GM23248 (cell line): ENCODE results near the gene COL5A3.

Source experiments
- EZH2 ChIP-seq: fragments of 200-600 bp; sonication (generic); IDR thresholded peaks from 2 replicates; pipeline ENCODE4 v1.6.1; 2018; ENCODE audit warnings: antibody characterized with exemption, mild to moderate bottlenecking; ENCODE audit not compliant: insufficient read depth, poor library complexity, severe bottlenecking
- EZH2phosphoT487 ChIP-seq: fragments of 200-600 bp; sonication (generic); IDR thresholded peaks from 2 replicates; pipeline ENCODE4 v1.6.1; 2018; ENCODE audit warnings: antibody characterized with exemption, moderate library complexity, mild to moderate bottlenecking, low read depth; ENCODE audit not compliant: insufficient read depth

DNA sequence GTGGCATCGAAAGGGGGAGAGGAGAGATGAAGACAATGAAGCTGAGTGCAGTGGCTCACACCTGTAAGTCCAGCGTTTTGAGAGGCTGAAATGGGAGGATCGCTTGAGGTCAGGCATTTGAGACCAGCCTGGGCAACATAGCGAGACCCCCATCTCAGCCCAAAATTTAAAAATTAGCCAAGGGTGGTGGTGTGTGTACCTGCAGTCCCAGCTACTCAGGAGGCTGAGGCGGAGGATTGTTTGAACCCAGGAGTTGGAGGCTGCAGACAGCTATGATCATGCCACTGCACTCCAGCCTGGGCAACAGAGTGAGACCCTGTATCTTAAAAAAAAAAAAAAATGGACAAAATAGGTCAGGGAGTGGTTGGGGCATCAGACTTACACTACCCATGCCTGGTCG lies 10.5 kb upstream of the COL5A3 start:
- TF ChIP-seq EZH2 (no peak), EZH2phosphoT487 (no peak)
